HG02885 (cell line): ENCODE results near the gene GMPR.
"Not testable (repeated sequence)": the region's sequence is repeated elsewhere in the genome, so short reads cannot be mapped to it uniquely, and the experiment has no call there.

Experiments
- ATAC-seq: cut with Tn5 transposase; IDR thresholded peaks from one replicate; pipeline ENCODE4 v1.9.1; 2021; ENCODE audit warnings: mild to moderate bottlenecking; ENCODE audit not compliant: unreplicated experiment, poor library complexity

The GMPR gene

GRCh38 chr6:16243664-16244063, 5.3 kb downstream of the GMPR start:
- ATAC-seq, result no peak

GRCh38 chr6:16244446-16244845, 6.1 kb downstream of the GMPR start:
- ATAC-seq, result no peak

GRCh38 chr6:16244869-16245451, 6.6 kb downstream of the GMPR start:
- ATAC-seq, result no peak

- ATAC-seq, result no peak
Observed at GRCh38 chr6:16248271-16248853, 10.0 kb downstream of the GMPR start.

GRCh38 chr6:16249971-16250370, 11.6 kb downstream of the GMPR start:
- no peak for ATAC-seq

GRCh38 chr6:16251706-16252105, 13.3 kb downstream of the GMPR start:
- ATAC-seq, result no peak

GRCh38 chr6:16252686-16253299, 14.4 kb downstream of the GMPR start:
- ATAC-seq, result no peak

- no peak for ATAC-seq
Observed at GRCh38 chr6:16253399-16254144, 15.2 kb downstream of the GMPR start.

- no peak for ATAC-seq
Observed at GRCh38 chr6:16254535-16254934, 16.1 kb downstream of the GMPR start.

- no peak for ATAC-seq
Observed at GRCh38 chr6:16256781-16257180, 18.4 kb downstream of the GMPR start.

GRCh38 chr6:16257999-16258708, 19.8 kb downstream of the GMPR start:
- no peak for ATAC-seq

- no peak for ATAC-seq
Observed at GRCh38 chr6:16258709-16259075, 20.3 kb downstream of the GMPR start.

- ATAC-seq, result not testable (repeated sequence)
Observed at GRCh38 chr6:16259604-16260003, 21.2 kb downstream of the GMPR start.

- ATAC-seq, result not testable (repeated sequence)
Observed at GRCh38 chr6:16260602-16261001, 22.2 kb downstream of the GMPR start.

GRCh38 chr6:16262773-16263172, 24.4 kb downstream of the GMPR start:
- not testable (repeated sequence) for ATAC-seq

GRCh38 chr6:16263464-16264099, 25.2 kb downstream of the GMPR start:
- ATAC-seq, result not testable (repeated sequence)

- ATAC-seq, result no peak
Observed at GRCh38 chr6:16264785-16265184, 26.4 kb downstream of the GMPR start.

GRCh38 chr6:16265351-16266341, 27.3 kb downstream of the GMPR start:
- ATAC-seq, result no peak
